GM18909 (cell line): Measurements from ENCODE around the gene TRAM2.

Experiments used
- ATAC-seq: cut with Tn5 transposase; IDR thresholded peaks from one replicate; pipeline ENCODE4 v1.9.1; 2021; ENCODE audit warnings: mild to moderate bottlenecking; ENCODE audit not compliant: unreplicated experiment, poor library complexity

TRAM2 gene

GRCh38 chr6:52577022-52577777 lies at the start of gene TRAM2:
Gene TRAM2, minus strand, starts transcription at chr6:52577060. Its CDS starts 145 bp downstream, at chr6:52576915.
- peak; percentile 64 for ATAC-seq

GRCh38 chr6:52622810-52623209 lies 46.0 kb upstream of the TRAM2 start:
- no peak for ATAC-seq

- no peak for ATAC-seq
Measured at GRCh38 chr6:52621631-52622030, 44.8 kb upstream of the TRAM2 start.

- no peak for ATAC-seq
Measured at GRCh38 chr6:52620906-52621190, 44.0 kb upstream of the TRAM2 start.

- ATAC-seq = no peak
Measured at GRCh38 chr6:52620055-52620905, 43.4 kb upstream of the TRAM2 start.

- no peak for ATAC-seq
Measured at GRCh38 chr6:52617087-52617486, 40.2 kb upstream of the TRAM2 start.

- no peak for ATAC-seq
Measured at GRCh38 chr6:52616059-52616690, 39.3 kb upstream of the TRAM2 start.

- no peak for ATAC-seq
Measured at GRCh38 chr6:52612336-52613054, 35.6 kb upstream of the TRAM2 start.

GRCh38 chr6:52611833-52612232 lies 35.0 kb upstream of the TRAM2 start:
- ATAC-seq = no peak

- no peak for ATAC-seq
Measured at GRCh38 chr6:52610745-52611355, 34.0 kb upstream of the TRAM2 start.

GRCh38 chr6:52610011-52610410 lies 33.2 kb upstream of the TRAM2 start:
- ATAC-seq = no peak

- no peak for ATAC-seq
Measured at GRCh38 chr6:52605610-52606185, 28.8 kb upstream of the TRAM2 start.

GRCh38 chr6:52603000-52603795 lies 26.3 kb upstream of the TRAM2 start:
- ATAC-seq = peak; percentile 41

GRCh38 chr6:52598824-52599190 lies 21.9 kb upstream of the TRAM2 start:
- no peak for ATAC-seq

- no peak for ATAC-seq
Measured at GRCh38 chr6:52598123-52598823, 21.4 kb upstream of the TRAM2 start.

- ATAC-seq = no peak
Measured at GRCh38 chr6:52597738-52598122, 20.9 kb upstream of the TRAM2 start.

GRCh38 chr6:52596371-52597028 lies 19.6 kb upstream of the TRAM2 start:
- no peak for ATAC-seq

GRCh38 chr6:52595796-52596130 lies 18.9 kb upstream of the TRAM2 start:
- peak; percentile 81 for ATAC-seq
